HepG2 (cell line): ENCODE results near the gene PSENEN. TPM values are rescaled to one million over a fixed set of nuclear protein-coding genes. Genes with fewer than 3 reads are reported as not detected.

Experiments used
- AGO1 ChIP-seq: fragments of 200-400 bp; formaldehyde crosslinking; IDR thresholded peaks from 2 replicates; pipeline ENCODE4 v1.6.1; 2017; ENCODE audit warnings: mild to moderate bottlenecking, low read depth, low read length, moderate library complexity; ENCODE audit not compliant: poor library complexity, severe bottlenecking
- BORCS8-MEF2B ChIP-seq: sonication (generic); formaldehyde crosslinking; IDR thresholded peaks from 2 replicates; pipeline ENCODE4 v1.8.0; 2022; ENCODE audit warnings: mild to moderate bottlenecking, missing genetic modification reagents
- DMAP1 ChIP-seq: IDR thresholded peaks from 2 replicates; pipeline ENCODE4 v1.6.1; 2016
- FOSL2 ChIP-seq: sonication (generic); formaldehyde crosslinking; IDR thresholded peaks from 2 replicates; pipeline ENCODE4 v1.4.0; 2020; ENCODE audit warnings: missing genetic modification reagents
- HNRNPH1 ChIP-seq: fragments of 200-400 bp; formaldehyde crosslinking; optimal IDR thresholded peaks from 2 replicates; pipeline ENCODE3; 2017; ENCODE audit warnings: mild to moderate bottlenecking, low read depth, low read length
- HNRNPK ChIP-seq: fragments of 200-400 bp; formaldehyde crosslinking; IDR thresholded peaks from 2 replicates; pipeline ENCODE4 v1.6.1; 2018; ENCODE audit warnings: low read length, low read depth, moderate library complexity, mild to moderate bottlenecking; ENCODE audit not compliant: poor library complexity, severe bottlenecking
- JUNB ChIP-seq: sonication (generic); formaldehyde crosslinking; IDR thresholded peaks from 2 replicates; pipeline ENCODE4 v1.8.0; 2022; ENCODE audit warnings: missing genetic modification reagents, mild to moderate bottlenecking, borderline replicate concordance
- KLF6 ChIP-seq: IDR thresholded peaks from 2 replicates; pipeline ENCODE4 v1.8.0; 2016; ENCODE audit warnings: missing biosample characterization, missing genetic modification reagents
- KMT2A ChIP-seq: sonication (generic); formaldehyde crosslinking; IDR thresholded peaks from 2 replicates; pipeline ENCODE4 v1.4.0; 2020; ENCODE audit warnings: missing genetic modification reagents
- MAFK ChIP-seq, 2 experiments: IDR thresholded peaks in 1 of 2; conservative IDR thresholded peaks in 1 of 2; 2 replicates each; pipeline ENCODE4 v1.6.1; 2011; ENCODE audit warnings: improper control_type of control experiment in 2 of 2, low read length in 2 of 2
- NFIB ChIP-seq: sonication (generic); formaldehyde crosslinking; IDR thresholded peaks from 2 replicates; pipeline ENCODE4 v1.9.0; 2021; ENCODE audit warnings: missing genetic modification reagents, mild to moderate bottlenecking, borderline replicate concordance
- POLR2A ChIP-seq, 2 experiments: IDR thresholded peaks; 2 replicates each; pipeline ENCODE4 v1.6.1; 2011; ENCODE audit warnings: low read depth in 2 of 2, low read length in 2 of 2, mild to moderate bottlenecking in 1 of 2, moderate library complexity in 1 of 2; ENCODE audit not compliant: insufficient read depth in 1 of 2
- PRPF4 ChIP-seq: fragments of 200-400 bp; formaldehyde crosslinking; IDR thresholded peaks from 2 replicates; pipeline ENCODE4 v1.6.1; 2016; ENCODE audit warnings: low read length, low read depth; ENCODE audit not compliant: poor library complexity, severe bottlenecking
- RARA ChIP-seq: IDR thresholded peaks from 2 replicates; pipeline ENCODE4 v1.6.1; 2016; ENCODE audit warnings: missing genetic modification reagents, missing compliant biosample characterization
- RARG ChIP-seq: sonication (generic); formaldehyde crosslinking; IDR thresholded peaks from 2 replicates; pipeline ENCODE4 v1.4.0; 2020; ENCODE audit warnings: low read depth, mild to moderate bottlenecking, missing genetic modification reagents
- RXRB ChIP-seq: IDR thresholded peaks from 2 replicates; pipeline ENCODE4 v1.6.1; 2016; ENCODE audit warnings: borderline replicate concordance, missing genetic modification reagents, missing compliant biosample characterization
- SALL2 ChIP-seq: sonication (generic); formaldehyde crosslinking; IDR thresholded peaks from 2 replicates; pipeline ENCODE4 v1.8.1; 2023; ENCODE audit warnings: mild to moderate bottlenecking, missing genetic modification reagents, inconsistent platforms
- STAG1 ChIP-seq: sonication (generic); formaldehyde crosslinking; IDR thresholded peaks from 2 replicates; pipeline ENCODE4 v1.4.0; 2020; ENCODE audit warnings: missing genetic modification reagents
- ZFY ChIP-seq: sonication (generic); formaldehyde crosslinking; IDR thresholded peaks from 2 replicates; pipeline ENCODE4 v1.4.0; 2020; ENCODE audit warnings: missing genetic modification reagents
- ZNF276 ChIP-seq: sonication (generic); formaldehyde crosslinking; IDR thresholded peaks from 2 replicates; pipeline ENCODE4 v1.4.0; 2020; ENCODE audit warnings: mild to moderate bottlenecking, low read depth, missing genetic modification reagents
- ZNF503 ChIP-seq: sonication (generic); formaldehyde crosslinking; IDR thresholded peaks from 2 replicates; pipeline ENCODE4 v1.4.0; 2020; ENCODE audit warnings: missing genetic modification reagents
- ZNF605 ChIP-seq: sonication (generic); formaldehyde crosslinking; IDR thresholded peaks from 2 replicates; pipeline ENCODE4 v1.8.0; 2022; ENCODE audit warnings: mild to moderate bottlenecking, missing genetic modification reagents
- ZNF607 ChIP-seq: sonication (generic); formaldehyde crosslinking; IDR thresholded peaks from 2 replicates; pipeline ENCODE4 v1.5.1; 2020; ENCODE audit warnings: missing genetic modification reagents, mild to moderate bottlenecking, borderline replicate concordance
- ZNF629 ChIP-seq: sonication (generic); formaldehyde crosslinking; conservative IDR thresholded peaks from 2 replicates; pipeline ENCODE4 v1.5.0; 2020; ENCODE audit warnings: missing genetic modification reagents
- ZNF639 ChIP-seq: conservative IDR thresholded peaks from 2 replicates; pipeline ENCODE4 v1.6.1; 2018; ENCODE audit warnings: missing genetic modification reagents
- ZNF883 ChIP-seq: sonication (generic); formaldehyde crosslinking; IDR thresholded peaks from 2 replicates; pipeline ENCODE4 v1.5.1; 2020; ENCODE audit warnings: mild to moderate bottlenecking, missing genetic modification reagents; ENCODE audit errors: not compliant biosample characterization
- ZNF891 ChIP-seq: sonication (generic); formaldehyde crosslinking; IDR thresholded peaks from 2 replicates; pipeline ENCODE4 v1.5.0; 2020; ENCODE audit warnings: mild to moderate bottlenecking, missing genetic modification reagents
- polyA plus RNA-seq, 8 experiments: library from polyadenylated mRNA; depleted of rRNA in 3 of 8; stranded (reverse) in 7 of 8; unstranded in 1 of 8; fragments of >200 nt; fragmentation: Illumina TruSeq in 4 of 8; extraction: Trizol in 4 of 8; gene quantifications; 2 replicates each; pipeline versions ENCODE4 v1.2.1 to v1.2.3, GENCODE V29; 2011 to 2016; ENCODE audit warnings: low read depth in 4 of 8, missing spikeins in 1 of 8, mixed read lengths in 1 of 8; ENCODE audit not compliant: insufficient read depth in 1 of 8
- total RNA-seq, 5 experiments: library from RNA; depleted of rRNA; stranded (reverse); fragments of >200 nt; fragmentation: Illumina TruSeq; extraction: Trizol; gene quantifications; 2 replicates each; pipeline ENCODE4 v1.2.3, GENCODE V29; 2016; ENCODE audit warnings: low read depth in 1 of 5

The PSENEN gene
- total and polyA plus RNA-seq, 2 of the 13 experiments (the other 11 are each of a cell fraction or from before 2014, with no cell fraction given): 16.9 to 34.2 TPM

GRCh38 chr19:35783469-35784434 is 38.3 kb downstream of the PSENEN start (continued):
- TF ChIP-seq ZNF276 (no peak), BORCS8-MEF2B (CRISPR knock-in tag) (no peak), FOSL2 (CRISPR knock-in tag) (peak; percentile 88), SALL2 (CRISPR knock-in tag) (no peak), ZNF639 (CRISPR knock-in tag) (no peak), MAFK (conservative IDR thresholded peaks at IDR 0.05 in 1 of 2, IDR thresholded peaks at IDR 0.05 in 1 of 2; ENCODE audit: low read length in 2 of 2) (no peak), RARA (peak; percentile 76), ZNF503 (CRISPR knock-in tag) (no peak), ZNF605 (CRISPR knock-in tag) (no peak), RXRB (peak; percentile 45; the same call in 1 of the 2 replicates), KLF6 (no peak), STAG1 (CRISPR knock-in tag) (peak; percentile 56), RARG (CRISPR knock-in tag) (no peak), ZNF883 (CRISPR knock-in tag) (no peak), PRPF4 (no peak), ZNF607 (CRISPR knock-in tag) (no peak), ZFY (no peak), ZNF891 (CRISPR knock-in tag) (no peak), NFIB (CRISPR knock-in tag) (no peak), HNRNPK (no peak), ZNF629 (CRISPR knock-in tag) (no peak), DMAP1 (no peak), HNRNPH1 (no peak), JUNB (CRISPR knock-in tag) (no peak), KMT2A (CRISPR knock-in tag) (no peak), POLR2A (IDR thresholded peaks at IDR 0.05; ENCODE audit: insufficient read depth in 1 of 2, low read depth in 2 of 2, low read length in 2 of 2) (no peak), AGO1 (no peak)
